Dedifferentiated amniotic fluid mesenchymal stem cell (primary cell): ENCODE measurements around the gene HELLS.
A peak's percentile ranks its signal among the peaks of the same experiment; 100 is the strongest.
"Not testable (repeated sequence)": the region's sequence is repeated elsewhere in the genome, so short reads cannot be mapped to it uniquely, and the experiment has no call there.

Source experiments
- DNase-seq: peaks from one replicate; pipeline ENCODE4 v3.0.0-alpha.2; 2016; ENCODE audit errors: extremely low spot score

Gene HELLS

GRCh38 chr10:94607111-94607510 is 61.5 kb downstream of the HELLS start:
- no peak for DNase-seq

- DNase-seq: no peak
Observed at GRCh38 chr10:94608559-94608958, 63.0 kb downstream of the HELLS start.

GRCh38 chr10:94614558-94614957 is 69.0 kb downstream of the HELLS start:
- no peak for DNase-seq

GRCh38 chr10:94617389-94617944 is 71.9 kb downstream of the HELLS start:
- DNase-seq: no peak

- DNase-seq: no peak
Observed at GRCh38 chr10:94622666-94623205, 77.1 kb downstream of the HELLS start.

- no peak for DNase-seq
Observed at GRCh38 chr10:94623572-94623971, 78.0 kb downstream of the HELLS start.

GRCh38 chr10:94626476-94626875 is 80.9 kb downstream of the HELLS start:
- no peak for DNase-seq

GRCh38 chr10:94627511-94627910 is 81.9 kb downstream of the HELLS start:
- no peak for DNase-seq

GRCh38 chr10:94630017-94630688 is 84.6 kb downstream of the HELLS start:
- peak; percentile 16 for DNase-seq

- DNase-seq: no peak
Observed at GRCh38 chr10:94631077-94631875, 85.7 kb downstream of the HELLS start.

- no peak for DNase-seq
Observed at GRCh38 chr10:94632954-94633353, 87.4 kb downstream of the HELLS start.

GRCh38 chr10:94638097-94638496 is 92.5 kb downstream of the HELLS start:
- not testable (repeated sequence) for DNase-seq

- DNase-seq: no peak
Observed at GRCh38 chr10:94639902-94640301, 94.3 kb downstream of the HELLS start.

- no peak for DNase-seq
Observed at GRCh38 chr10:94640562-94640961, 95.0 kb downstream of the HELLS start.

- DNase-seq: no peak
Observed at GRCh38 chr10:94641480-94641879, 95.9 kb downstream of the HELLS start.

- DNase-seq: no peak
Observed at GRCh38 chr10:94644352-94644751, 98.8 kb downstream of the HELLS start.

- DNase-seq: no peak
Observed at GRCh38 chr10:94645285-94645684, 99.7 kb downstream of the HELLS start.
